HG03439 (cell line): Measurements from ENCODE around the gene TCF20.

Source experiments
- ATAC-seq: cut with Tn5 transposase; IDR thresholded peaks from one replicate; pipeline ENCODE4 v1.9.1; 2021; ENCODE audit warnings: mild to moderate bottlenecking, moderate library complexity; ENCODE audit not compliant: unreplicated experiment

Gene TCF20

DNA sequence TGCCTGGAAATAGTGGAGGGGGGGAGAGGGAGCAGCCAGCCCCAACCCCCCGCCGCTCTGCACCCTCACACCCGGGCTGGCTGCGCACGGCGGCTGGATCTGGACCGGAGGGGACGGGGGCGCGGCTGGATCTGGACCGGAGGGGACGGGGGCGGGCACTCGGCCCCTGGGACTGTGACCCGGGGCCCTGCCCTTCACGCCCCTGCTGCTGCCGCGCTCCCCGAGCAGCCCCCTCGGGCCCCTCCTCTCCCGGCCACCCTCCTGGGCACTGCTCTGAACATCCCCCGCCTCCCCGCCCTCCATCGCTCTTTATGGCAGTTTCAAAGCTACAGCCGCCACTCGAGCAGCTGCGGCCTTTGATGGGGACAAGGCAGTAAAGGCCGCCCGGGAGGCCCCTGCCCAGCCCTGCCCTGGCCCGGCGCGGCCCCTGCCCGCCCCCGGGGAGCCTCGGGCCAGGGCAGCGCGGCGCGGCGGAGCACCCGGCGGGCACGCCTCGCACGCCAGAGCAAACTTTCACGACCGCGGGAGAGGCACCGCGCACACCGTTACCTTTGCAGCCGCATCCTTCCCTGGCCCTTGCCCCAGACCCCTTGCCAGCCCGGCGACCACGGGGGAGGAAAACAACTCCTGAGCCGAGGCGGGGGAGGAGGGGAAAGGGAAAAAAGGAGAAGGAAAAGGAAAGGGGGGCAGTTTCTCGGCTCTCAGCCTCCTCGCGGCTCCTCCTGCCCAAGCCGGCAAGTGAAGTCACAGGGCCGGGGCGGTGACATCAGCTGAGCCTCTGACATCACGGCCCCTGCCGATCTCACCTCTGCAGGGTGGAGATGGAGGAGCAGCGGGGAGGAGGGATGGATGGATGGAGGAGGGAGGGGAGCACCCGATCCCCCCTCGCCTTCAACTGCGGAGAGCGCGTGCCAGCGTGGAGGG lies 13.1 kb upstream of the TCF20 start:
- ATAC-seq = no peak

DNA sequence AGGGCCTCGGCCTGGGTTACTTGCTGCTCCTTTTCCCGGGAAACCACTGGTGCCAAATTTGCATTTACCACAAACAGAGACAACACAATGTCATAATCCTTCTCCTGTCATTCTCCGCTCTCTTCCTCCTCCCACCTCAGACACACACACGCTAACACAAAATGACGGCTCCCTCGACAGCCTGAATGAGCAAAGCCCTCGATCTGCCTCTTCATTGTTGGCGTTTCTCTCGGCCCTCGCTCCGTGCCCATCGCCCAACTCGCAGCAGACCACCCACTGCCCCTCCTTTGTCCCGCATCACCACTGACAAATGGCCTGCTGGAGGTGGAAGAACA lies 12.5 kb upstream of the TCF20 start:
- ATAC-seq = no peak

DNA sequence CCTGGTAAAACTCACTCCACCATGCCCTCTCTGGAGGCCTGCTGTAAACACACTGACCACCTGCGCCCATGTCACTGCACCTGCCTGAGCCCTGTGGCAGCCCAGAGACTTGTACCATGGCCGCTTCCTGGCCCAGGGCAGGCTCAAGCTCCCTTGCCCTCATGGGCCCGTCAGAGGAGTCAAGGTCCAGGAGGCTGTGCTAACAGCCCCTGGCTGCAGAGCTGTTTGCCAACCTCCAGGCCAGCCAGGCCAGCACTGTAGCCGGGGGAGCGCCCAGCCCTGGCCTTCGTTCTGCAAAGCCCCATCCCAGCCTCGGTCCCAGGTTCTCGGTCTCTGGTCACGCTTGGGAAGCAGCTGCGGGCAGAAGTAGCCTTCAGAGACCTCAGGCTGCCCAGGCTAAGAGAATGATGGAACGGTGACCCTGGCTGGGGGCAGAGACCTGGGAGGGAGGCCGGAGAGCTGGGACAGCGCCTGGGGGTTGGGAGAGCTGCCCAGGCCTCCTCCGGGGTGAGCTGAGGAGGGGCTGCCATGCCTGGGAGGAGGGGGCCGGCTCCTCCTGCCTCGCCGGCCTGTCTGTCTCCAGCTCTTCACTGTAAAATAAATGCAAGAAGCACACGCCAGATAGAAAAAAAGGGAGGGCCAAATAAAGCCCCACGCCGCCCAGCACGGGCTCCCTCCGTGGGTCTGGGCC lies 11.9 kb upstream of the TCF20 start:
- no peak for ATAC-seq

DNA sequence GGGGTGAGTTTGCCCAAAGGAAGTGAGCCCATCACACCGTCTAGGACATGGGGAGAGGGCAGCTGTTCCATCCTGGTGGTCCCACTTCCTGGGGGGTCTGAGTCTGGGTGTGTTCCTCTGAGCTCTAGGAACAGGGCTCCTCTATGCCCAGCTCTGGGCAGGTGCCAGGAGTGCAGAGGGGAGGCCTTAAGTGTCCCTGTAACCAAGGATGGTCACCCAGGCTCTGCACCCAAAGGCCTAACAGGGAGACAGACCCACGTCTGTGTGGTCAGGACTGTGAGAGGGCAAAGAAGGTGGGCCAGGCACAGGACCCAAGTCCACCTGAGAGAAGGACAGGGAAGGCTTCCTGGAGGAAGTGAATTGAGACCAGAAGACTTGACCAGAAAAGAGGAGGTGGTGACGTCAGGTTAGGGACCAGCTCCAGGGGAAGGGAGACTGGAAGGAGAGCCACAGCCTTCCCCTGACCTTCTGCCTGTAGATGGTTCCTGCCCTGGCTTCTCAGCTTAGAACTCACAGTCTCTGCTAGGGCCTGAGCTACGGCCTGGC lies 11.3 kb upstream of the TCF20 start:
- ATAC-seq = no peak

DNA sequence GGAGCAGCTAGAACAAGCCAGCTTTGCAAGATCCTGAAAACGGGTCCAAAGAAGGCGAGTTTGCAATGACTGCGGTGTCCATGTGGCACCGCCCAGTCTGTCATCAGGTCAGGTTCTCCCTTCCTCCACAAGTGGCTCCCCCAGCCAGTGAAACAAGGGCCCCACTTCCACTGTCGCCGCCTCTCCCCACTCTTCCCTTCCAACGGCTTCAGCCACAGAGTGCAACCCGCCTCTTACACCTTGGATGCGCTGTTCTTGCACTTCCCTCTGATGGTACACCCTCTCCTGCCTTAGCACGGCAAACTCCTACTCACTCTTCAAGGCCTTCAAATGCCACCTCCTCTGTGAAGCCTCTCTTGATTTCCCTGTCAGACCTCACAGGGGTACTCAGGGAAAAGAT lies 10.8 kb upstream of the TCF20 start:
- no peak for ATAC-seq

DNA sequence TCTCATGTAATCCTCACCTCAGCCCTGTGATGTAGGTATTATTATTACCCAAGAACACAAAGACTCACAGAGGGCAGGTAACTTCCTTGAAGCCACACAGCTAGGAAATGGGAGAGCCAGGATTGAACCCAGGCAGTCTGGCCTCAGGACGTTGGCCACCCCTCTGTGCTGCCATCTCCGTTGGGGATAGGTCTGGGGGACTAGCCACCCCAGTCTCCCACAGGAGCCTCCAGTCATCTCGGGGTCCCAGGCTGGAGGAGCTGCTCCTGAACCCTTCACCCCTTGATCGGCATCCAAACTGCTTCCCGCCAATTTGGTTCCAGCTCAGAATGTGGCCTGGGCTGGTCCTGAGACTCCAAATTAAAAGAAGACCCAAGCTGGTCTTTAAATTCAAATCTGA lies 10.4 kb upstream of the TCF20 start:
- no peak for ATAC-seq

DNA sequence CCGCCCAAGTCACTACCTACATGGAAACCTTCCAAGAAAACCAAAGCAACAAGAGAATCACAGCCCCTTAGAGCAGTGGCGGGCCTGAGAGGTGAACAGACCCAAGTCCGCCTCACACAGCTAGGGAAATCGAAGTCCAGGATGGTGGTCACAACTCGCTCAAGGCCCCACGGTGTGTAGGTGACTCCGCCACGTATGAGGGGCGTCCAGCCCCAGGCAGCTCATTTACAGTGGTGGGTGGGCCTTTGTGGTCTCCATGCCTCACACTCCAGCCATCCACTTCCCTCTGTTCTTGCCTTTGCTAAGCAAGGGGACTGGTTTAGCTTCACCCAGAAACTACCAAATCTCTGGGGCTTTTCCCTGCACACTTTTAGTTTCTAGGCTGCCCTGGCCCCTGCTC lies 9.7 kb upstream of the TCF20 start:
- ATAC-seq = no peak

DNA sequence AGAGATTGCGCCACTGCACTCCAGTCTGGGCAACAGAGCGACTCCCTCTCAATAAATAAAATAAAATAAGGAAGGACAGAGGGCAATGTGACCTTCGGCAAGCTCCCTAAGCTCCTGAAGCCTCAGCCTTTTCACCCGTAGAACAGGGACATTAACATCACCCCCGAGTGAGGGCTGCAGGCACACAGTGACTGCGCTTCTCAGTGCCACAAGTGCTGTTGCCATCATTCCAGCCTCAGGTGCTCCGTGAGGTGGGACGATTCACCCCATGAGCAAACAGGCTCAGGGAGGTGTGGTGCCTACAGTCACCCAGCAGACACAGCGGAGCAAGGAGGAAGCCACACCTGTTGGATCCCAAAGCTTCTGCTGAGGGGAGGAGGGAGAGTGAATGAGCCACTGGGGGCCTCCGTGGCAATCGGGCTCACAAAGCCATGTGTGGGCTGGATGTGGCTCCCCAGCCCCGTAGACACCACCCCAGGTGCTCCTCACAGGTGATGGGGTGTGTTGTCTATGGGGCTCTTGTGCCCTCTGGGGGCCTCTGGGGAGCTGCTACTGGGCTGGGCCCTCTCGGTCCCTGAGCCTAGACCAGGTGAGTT lies 9.1 kb upstream of the TCF20 start:
- no peak for ATAC-seq

DNA sequence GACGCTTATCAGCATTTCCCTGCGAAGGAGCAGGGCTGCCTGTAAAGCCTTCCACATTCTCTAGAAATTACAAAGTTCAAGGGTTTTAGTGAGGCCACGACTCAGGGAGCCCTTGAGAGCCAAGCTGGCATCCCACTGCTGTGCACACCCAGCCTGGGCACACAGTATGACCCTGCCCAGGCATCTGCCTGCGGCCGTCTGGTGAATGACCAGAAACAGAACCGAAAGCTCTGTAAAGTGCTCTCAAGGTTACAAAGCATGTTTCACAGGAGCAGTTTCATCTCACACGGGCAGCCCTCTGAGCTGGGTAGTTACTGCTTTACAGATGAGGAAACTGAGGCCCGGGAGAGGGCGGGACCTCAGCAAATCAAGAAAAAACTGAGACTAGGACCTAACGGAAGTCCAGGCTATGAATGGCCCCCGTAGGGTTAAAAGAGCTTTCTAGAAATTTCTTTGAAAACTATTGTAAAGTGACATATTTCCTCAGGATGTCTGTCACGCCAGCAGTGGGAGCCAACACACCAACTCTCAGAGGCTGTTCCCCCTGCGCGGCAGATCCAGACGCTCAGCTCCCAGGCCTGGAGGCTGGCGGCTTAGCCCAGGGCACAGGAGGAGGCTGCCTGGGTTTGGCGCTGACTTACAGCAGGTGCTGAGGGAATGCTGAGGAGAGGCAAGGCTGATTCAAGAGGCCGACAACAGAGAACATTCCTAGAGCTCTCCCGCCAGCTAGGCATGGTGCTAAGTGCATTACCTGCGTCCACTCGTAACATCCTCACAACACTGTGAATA lies 7.7 kb upstream of the TCF20 start:
- peak; percentile 48 for ATAC-seq

DNA sequence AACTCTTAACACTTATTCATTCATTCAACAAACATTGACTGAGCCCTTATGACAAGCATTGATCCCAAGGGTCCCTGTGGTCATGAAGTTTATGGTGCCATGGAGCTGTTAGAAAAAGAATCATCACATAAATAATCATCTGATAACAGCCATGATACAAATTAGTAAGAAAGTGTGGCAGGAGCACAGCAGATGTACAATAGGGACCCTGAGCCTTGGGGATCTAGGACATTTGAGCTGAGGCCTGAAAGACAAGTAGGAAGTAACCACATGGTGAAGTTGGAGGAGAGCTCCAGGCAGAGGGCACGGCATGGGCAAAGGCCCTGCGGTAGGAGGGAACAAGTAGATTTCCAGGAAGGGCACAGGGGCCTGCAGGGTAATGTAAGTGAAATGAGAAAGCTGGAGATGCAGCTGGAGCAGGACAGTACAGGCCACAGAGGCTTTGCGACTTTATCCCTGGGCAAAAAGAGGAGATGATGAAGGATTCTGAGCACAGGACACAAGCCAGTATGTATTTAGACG lies 6.8 kb upstream of the TCF20 start:
- no peak for ATAC-seq

DNA sequence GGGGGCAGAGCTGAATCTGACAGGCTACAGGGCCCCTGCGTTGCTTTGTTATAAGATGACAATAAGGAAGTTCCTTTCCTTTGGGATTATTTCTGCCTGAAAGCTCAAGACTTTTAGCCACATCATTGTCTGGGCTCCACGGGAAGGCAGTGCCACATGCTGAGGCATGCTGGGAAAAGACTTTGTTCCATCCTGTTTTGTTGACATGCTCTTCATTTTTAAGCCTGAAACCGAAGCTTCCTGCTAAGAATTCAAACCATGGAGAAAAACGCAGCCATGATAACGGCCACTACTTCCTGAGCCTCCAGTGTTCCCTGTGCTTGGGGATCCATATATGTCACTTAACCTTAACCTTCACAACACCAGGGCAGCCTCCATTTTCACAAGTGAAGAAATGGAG lies 5.5 kb upstream of the TCF20 start:
- no peak for ATAC-seq

DNA sequence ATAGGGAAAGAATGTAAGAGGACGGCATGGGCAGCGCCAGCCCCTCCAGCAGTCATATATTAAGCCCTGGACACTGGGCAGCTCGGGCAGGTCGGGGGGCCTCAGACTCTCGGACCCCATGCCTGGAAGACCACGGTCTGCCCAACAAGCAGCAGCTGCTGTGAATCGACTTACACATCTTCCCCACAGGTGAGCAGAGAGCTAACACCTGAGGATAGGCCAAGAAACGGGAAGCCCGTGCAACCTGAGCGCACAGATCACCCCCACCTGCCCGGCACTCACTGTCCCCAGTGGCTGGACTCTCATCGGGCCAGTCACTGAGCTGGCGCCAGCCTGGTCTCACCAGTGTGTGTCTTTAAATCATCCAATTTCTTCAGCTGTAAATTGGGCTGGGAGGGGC lies 4.7 kb upstream of the TCF20 start:
- ATAC-seq = no peak

DNA sequence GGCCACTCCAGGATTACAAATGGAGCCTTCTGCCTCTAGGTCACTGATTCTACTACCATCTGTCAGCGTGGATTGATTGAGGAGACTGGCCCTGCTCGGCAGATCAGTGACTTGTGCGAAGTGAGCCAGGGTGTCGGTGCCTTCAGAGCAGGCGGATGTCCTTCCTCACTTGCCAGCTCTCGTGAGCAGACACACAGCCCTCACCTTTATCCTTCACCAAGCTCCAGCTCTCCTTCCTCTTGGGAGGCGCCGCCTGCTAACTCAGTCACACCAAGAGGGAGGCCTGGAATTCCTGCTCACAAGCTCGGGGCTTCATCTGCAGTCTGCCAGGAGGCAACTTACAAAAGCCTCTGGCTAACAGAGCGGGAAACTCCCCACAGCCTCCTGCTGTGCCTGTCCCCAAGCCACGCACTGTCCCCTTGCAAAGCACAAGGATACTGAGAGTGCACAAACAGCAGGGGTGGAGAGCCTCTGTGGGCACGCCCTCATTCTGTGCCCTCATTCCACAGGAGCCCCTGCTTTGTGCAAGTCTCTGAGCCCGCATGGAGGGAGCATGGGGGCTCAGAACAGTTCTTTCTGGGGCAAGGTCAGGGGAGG lies 3.5 kb upstream of the TCF20 start:
- no peak for ATAC-seq

DNA sequence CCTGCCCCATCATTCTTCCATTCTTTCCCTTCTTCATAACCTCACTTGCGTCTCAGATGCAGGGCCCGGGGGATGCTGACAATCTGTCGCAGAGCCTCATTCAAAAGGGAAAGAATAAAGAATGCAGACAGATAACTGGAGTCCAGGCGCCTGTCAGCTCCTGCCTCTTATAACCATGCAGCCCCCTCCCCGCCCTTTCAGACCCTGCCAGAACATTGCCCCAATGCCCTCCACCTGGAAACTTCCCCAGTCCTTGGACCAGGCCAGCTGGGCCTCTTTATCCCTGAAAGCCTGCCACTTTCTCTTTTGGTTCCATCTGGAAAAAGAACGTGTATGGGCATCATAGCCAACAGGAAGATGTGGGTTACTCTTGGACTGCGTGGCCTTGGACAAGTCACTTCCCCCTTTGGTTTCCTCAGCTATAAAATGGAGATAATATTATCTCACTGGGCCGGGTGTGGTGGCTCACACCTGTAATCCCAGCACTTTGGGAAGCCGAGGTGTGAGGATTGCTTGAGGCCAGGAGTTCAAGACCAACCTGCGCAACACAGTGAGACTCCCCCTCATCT lies 2.1 kb upstream of the TCF20 start:
- ATAC-seq = no peak

DNA sequence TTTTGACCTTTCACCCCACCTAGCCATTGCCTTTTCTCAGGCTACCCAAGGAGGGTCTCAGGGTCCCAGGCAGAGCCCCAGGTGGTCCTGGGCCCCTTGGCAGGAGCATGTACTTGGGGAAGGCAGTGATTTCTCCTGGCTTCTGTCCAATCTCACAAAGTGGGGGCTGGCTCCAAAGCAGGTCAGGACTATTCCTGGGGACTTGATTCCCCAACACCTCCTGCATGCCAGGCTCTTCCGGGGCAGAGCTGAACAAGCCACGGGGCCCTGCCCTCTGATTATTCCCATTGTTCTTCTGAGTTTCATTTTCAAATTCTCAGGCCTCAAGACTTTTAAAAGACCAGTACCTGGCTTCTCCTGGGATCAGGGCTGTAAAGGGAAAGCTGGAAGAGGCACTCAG lies 1.5 kb upstream of the TCF20 start:
- no peak for ATAC-seq

DNA sequence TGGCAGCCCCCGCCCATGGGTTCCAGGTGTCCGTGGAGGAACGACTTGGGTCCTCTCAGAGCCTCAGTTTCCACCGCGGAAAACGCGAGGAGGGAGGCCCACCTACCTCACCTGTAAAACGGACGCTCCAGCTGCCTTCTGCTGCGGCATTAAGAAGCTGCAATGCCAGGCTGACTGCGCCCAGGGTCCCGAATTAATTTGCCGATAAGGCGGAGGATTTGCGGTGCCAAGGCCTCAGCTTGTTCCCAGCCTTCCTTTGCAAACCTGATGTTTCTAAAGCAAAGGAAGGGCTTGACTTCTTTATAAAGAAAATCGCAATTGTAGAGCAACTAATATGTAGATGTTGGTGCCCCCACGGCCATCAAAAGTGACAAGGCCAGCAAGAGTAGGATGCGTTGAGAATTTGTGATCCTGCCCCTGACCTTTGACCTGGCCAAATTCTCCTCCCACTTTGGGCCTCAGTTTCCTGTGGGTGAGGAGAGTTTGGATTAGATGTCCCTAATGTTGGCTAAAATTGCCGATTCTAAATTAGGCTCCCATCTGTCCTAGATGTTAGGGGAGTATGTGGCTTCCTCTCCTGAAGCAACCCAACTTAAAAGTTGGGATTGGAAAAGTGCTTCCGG lies 849 bp upstream of the TCF20 start:
- no peak for ATAC-seq

DNA sequence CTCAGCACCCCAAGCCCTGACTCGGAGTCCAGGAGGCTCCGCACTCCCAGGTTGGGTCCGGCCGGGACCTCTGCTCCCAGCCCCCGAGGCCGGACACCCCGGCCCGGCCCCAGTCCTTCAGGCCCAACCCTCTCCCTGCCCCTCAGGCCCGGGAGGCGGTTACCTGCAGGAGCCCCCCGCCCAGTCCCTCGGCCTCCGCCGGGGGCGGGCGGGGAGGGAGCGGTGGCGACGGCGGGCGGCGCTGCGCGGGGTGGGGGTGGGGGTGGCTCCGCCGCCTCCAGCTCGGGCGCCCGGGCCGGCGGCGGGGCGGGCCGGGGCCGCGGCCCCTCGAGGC lies 310 bp downstream of the TCF20 start:
- ATAC-seq = peak; percentile 44

DNA sequence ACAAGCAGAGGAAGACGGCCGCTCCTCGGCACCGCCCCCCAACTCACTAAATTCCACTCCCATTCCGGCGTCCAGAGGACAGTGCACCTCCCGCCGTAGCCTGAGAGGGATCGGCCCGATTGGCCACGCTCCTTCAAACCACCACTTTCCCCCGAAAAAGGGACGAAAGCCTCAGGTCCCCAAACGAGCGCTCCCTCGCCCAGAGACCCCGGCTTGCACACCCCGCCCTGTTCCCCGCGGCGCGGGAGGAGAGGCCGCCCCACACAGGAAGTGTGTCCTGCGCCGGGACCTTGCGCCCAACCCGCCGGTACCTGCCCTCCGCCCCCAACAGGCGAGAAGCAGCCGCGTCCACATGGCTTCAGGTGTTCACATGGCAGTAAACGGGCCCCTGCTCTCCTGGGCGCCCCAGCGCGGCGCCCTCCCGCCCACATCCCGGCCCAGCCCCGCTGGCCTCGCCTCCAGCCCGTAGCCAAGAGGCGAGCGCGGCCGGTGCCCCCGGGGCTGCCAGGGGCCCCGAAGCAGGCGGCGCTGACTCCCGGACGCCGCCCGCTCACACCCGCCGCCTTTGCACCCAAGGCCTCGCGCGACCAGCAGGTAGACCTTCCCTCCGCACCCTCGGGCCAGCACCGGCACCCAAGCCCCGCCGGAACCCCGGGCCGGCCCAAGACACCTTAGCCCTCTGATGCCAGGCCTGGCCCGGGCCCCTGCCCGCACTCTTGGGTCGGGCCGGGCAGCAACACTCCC lies 849 bp downstream of the TCF20 start:
- peak; percentile 47 for ATAC-seq

DNA sequence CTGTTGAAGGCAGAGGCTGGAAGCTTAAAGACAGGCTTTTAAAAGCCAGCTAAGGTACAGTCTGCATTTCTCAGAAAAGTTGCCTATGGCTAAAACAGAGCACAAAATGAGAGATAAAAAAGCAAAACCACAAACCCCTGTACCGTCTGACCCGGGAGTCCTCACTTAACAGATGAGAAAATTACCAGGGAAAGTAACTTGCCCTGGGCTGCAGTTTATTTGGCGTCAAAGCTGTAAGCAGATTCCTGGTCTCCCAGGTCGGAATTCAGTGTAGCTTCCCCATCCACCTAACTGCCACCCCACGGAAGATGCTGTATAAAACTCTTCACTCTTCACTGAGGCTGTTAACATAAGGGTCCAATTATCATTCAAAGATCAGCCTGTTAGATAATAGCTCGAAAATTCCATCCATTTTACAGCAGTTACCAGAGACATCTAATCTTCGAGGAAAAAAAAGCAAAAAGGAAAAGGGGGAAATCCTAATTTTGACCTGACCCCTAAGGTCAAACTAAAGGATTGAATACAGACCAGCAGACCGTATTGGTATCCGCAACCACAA lies 1.5 kb downstream of the TCF20 start:
- no peak for ATAC-seq
